ENCODE results near the gene CEP170B.

GRCh38 chr14:104859900-104860299 is 5.2 kb upstream of the CEP170B start:
- TF ChIP-seq POLR2A (IDR thresholded peaks at IDR 0.05) (no peak), CTCF (IDR thresholded peaks at IDR 0.05) (no peak)

All from uterus (tissue), 2 donors.